ENCODE results near the gene CCDC73. TPM values are rescaled to one million over a fixed set of nuclear protein-coding genes. Genes with fewer than 3 reads are reported as not detected.
"Not testable (repeated sequence)": the region's sequence is repeated elsewhere in the genome, so short reads cannot be mapped to it uniquely, and the experiment has no call there.

The CCDC73 gene
- total RNA-seq, 1 donor from 2014 or later, result not detected

DNA sequence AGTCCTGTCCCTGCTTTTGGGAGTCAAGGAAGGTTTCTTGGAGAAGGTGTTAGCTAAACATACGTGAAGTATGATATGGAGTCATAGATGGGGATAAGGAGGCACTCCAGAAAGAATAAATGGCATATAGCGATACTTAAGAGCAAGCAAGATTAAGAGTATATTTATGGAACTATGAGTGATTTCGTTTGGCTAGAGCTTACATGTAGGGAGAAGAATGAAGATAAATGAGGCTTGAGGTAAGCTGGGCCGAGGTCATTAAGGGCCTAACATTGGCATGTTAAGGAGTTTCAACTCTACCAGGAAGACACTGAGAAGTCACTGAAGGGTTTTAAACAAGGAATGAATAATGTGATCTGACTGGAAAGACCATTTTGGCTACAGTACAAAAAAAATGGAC lies 177.6 kb downstream of the CCDC73 start:
- Histone ChIP-seq H3K27ac (no peak overlapping the region), H3K4me3 (no peak overlapping the region), H3K36me3 (no peaks in the 10 kb centered on the region), H3K9me3 (peaks cover 0 to 6% of the 10 kb centered on the region in 2 donors), H3K27me3 (no peaks in the 10 kb centered on the region), H3K4me1 (no peaks in the 10 kb centered on the region)
- intact Hi-C loops (cut with DNase I), result no loop called here
- TF ChIP-seq, protein P1, sequence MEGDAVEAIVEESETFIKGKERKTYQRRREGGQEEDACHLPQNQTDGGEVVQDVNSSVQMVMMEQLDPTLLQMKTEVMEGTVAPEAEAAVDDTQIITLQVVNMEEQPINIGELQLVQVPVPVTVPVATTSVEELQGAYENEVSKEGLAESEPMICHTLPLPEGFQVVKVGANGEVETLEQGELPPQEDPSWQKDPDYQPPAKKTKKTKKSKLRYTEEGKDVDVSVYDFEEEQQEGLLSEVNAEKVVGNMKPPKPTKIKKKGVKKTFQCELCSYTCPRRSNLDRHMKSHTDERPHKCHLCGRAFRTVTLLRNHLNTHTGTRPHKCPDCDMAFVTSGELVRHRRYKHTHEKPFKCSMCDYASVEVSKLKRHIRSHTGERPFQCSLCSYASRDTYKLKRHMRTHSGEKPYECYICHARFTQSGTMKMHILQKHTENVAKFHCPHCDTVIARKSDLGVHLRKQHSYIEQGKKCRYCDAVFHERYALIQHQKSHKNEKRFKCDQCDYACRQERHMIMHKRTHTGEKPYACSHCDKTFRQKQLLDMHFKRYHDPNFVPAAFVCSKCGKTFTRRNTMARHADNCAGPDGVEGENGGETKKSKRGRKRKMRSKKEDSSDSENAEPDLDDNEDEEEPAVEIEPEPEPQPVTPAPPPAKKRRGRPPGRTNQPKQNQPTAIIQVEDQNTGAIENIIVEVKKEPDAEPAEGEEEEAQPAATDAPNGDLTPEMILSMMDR (IDR thresholded peaks at IDR 0.05), result no peak
- DNase-seq (ENCODE audit: low spot score in 2 of 2), result no peak

DNA sequence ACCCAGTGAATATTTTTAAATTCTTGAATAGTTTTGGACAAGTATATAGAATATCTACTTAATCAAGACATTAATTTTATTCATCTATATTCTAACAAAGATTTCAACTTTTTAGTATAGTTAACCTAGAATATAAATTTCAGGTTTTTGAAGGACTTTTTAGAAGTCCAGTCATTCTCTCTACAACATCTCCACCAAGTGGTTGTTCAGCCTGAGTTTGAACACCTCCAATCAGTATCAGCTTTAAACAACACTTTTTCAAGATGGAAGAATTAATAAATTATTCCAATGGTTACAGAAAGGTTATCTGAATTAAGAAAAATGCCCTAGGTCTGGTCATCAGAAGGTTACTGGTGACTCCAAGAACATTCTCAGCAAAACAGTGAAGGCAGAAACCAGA lies 179.0 kb downstream of the CCDC73 start:
- H3K27ac ChIP-seq, result no peak overlapping the region
- H3K9me3 ChIP-seq, result no peaks in the 10 kb centered on the region
- H3K27me3 ChIP-seq, result no peaks in the 10 kb centered on the region
- intact Hi-C loops (cut with DNase I), result no loop called here
- no peak overlapping the region for H3K4me3 ChIP-seq
- H3K4me1 ChIP-seq, result no peaks in the 10 kb centered on the region
- no peak for DNase-seq (ENCODE audit: low spot score in 2 of 2)
- TF ChIP-seq, protein P1 (IDR thresholded peaks at IDR 0.05), result no peak
- H3K36me3 ChIP-seq, result no peaks in the 10 kb centered on the region

- intact Hi-C loops (cut with DNase I), result no loop called here
- H3K4me1 ChIP-seq, result no peaks in the 10 kb centered on the region
- no peaks in the 10 kb centered on the region for H3K9me3 ChIP-seq
- no peaks in the 10 kb centered on the region for H3K36me3 ChIP-seq
- TF ChIP-seq, protein P1 (IDR thresholded peaks at IDR 0.05), result no peak
- DNase-seq (ENCODE audit: low spot score in 2 of 2), result no peak
- H3K27ac ChIP-seq, result no peak overlapping the region
- H3K4me3 ChIP-seq, result no peak overlapping the region
- no peaks in the 10 kb centered on the region for H3K27me3 ChIP-seq
Observed at GRCh38 chr11:32613500-32614151, 180.8 kb downstream of the CCDC73 start.

DNA sequence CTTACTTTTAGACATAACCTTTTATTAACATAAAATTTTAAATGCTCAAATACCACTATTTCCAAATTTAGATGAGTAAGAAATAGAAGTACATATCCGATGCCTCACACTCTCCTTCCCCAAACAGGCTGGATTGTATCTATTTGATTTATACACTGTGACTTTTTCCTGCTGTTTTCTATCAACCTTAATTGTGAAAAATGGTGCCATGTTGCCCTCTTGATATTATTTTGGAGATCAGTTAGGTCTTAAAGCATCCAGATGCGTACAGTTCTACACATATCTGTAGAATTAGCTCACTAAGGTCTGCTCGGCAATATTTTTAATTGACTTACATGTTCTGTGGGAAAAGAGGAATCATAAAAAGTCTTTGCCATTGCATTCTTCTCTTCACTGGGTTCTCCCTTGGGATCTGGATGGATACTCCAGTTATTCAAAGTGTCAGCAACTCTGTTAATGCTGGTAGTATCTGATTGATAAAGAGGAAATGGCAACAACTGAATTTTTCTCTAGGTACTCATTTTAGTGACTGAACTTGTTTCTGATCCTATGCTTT lies 183.6 kb downstream of the CCDC73 start:
- Histone ChIP-seq H3K4me1 (no peaks in the 10 kb centered on the region), H3K36me3 (no peaks in the 10 kb centered on the region), H3K27me3 (no peaks in the 10 kb centered on the region), H3K9me3 (no peaks in the 10 kb centered on the region), H3K4me3 (no peak overlapping the region), H3K27ac (no peak overlapping the region)
- no peak for DNase-seq (ENCODE audit: low spot score in 2 of 2)
- intact Hi-C loops (cut with DNase I), result no loop called here
- TF ChIP-seq, protein P1 (IDR thresholded peaks at IDR 0.05), result no peak

GRCh38 chr11:32608826-32609225 lies 185.6 kb downstream of the CCDC73 start:
- peaks cover 11 to 18% of the 10 kb centered on the region in 2 donors for H3K36me3 ChIP-seq
- intact Hi-C loops (cut with DNase I); H3K4me1 ChIP-seq; DNase-seq (ENCODE audit: low spot score in 2 of 2); H3K4me3 ChIP-seq; H3K27me3 ChIP-seq; H3K9me3 ChIP-seq; H3K27ac ChIP-seq: not testable (repeated sequence)

- no peak overlapping the region for H3K27ac ChIP-seq
- intact Hi-C loops (cut with DNase I), result no loop called here
- no peaks in the 10 kb centered on the region for H3K27me3 ChIP-seq
- peaks cover 17 to 31% of the 10 kb centered on the region in 2 donors for H3K36me3 ChIP-seq
- no peak for DNase-seq (ENCODE audit: low spot score in 2 of 2)
- no peaks in the 10 kb centered on the region for H3K4me1 ChIP-seq
- no peak overlapping the region for H3K4me3 ChIP-seq
- H3K9me3 ChIP-seq, result no peaks in the 10 kb centered on the region
- TF ChIP-seq, protein P1 (IDR thresholded peaks at IDR 0.05), result no peak
Observed at GRCh38 chr11:32606220-32606619, 188.2 kb downstream of the CCDC73 start.

All from ascending aorta (tissue), 2 donors.